Neuronal stem cell (in vitro differentiated cells): ENCODE data around the gene HHIPL1.
A peak's percentile ranks its signal among the peaks of the same experiment; 100 is the strongest.

Source experiments
- DNase-seq: peaks from one replicate; pipeline ENCODE4 v3.0.0-alpha.2; 2013; ENCODE audit warnings: low spot score
- H2AFZ ChIP-seq: one replicate; pipeline ENCODE4 v1.6.1; 2013; ENCODE audit warnings: mild to moderate bottlenecking, low read length, inconsistent platforms
- H2AK5ac ChIP-seq: 2 replicates; pipeline ENCODE4 v1.6.1; 2013; ENCODE audit warnings: low read depth, mild to moderate bottlenecking, inconsistent platforms, low read length, moderate library complexity, mixed read lengths
- H2BK120ac ChIP-seq: 2 replicates; pipeline ENCODE4 v1.6.1; 2013; ENCODE audit warnings: low read depth, mild to moderate bottlenecking, inconsistent platforms, low read length, moderate library complexity, mixed read lengths
- H2BK12ac ChIP-seq: one replicate; pipeline ENCODE4 v1.6.1; 2013; ENCODE audit warnings: low read length, inconsistent platforms
- H2BK15ac ChIP-seq: 2 replicates; pipeline ENCODE4 v1.6.1; 2013; ENCODE audit warnings: mild to moderate bottlenecking, low read length, inconsistent platforms, mixed read lengths
- H2BK5ac ChIP-seq: one replicate; pipeline ENCODE4 v1.6.1; 2013; ENCODE audit warnings: inconsistent platforms, mild to moderate bottlenecking, low read length, moderate library complexity
- H3K14ac ChIP-seq: one replicate; pipeline ENCODE4 v1.6.1; 2013; ENCODE audit warnings: low read length, inconsistent platforms
- H3K18ac ChIP-seq: 2 replicates; pipeline ENCODE4 v1.6.1; 2013; ENCODE audit warnings: low read length, inconsistent platforms
- H3K23ac ChIP-seq: 2 replicates; pipeline ENCODE4 v1.6.1; 2013; ENCODE audit warnings: low read depth, mild to moderate bottlenecking, mixed read lengths, low read length, inconsistent platforms; ENCODE audit not compliant: poor library complexity
- H3K27ac ChIP-seq: replicated peaks from 3 replicates; pipeline ENCODE4 v1.5.1; 2013; ENCODE audit warnings: low read length, inconsistent platforms
- H3K27me3 ChIP-seq, 3 experiments: 2 replicates each; pipeline ENCODE4 v1.6.1; 2013; ENCODE audit warnings: low read length in 3 of 3, mild to moderate bottlenecking in 2 of 3, inconsistent platforms in 1 of 3, low read depth in 1 of 3, mixed read lengths in 1 of 3, moderate library complexity in 1 of 3; ENCODE audit not compliant: control insufficient read depth in 3 of 3, insufficient read depth in 3 of 3
- H3K36me3 ChIP-seq, 2 donors: replicated peaks in 1 of 2; 2 replicates each; pipeline ENCODE4 v1.6.1; 2013; ENCODE audit warnings: low read length in 2 of 2; ENCODE audit not compliant: control insufficient read depth in 2 of 2, insufficient read depth in 2 of 2
- H3K4ac ChIP-seq: 2 replicates; pipeline ENCODE4 v1.6.1; 2013; ENCODE audit warnings: inconsistent platforms, mild to moderate bottlenecking, low read length, moderate library complexity
- H3K4me1 ChIP-seq, 2 donors: 1 replicate in 1 of 2; 2 replicates in 1 of 2; pipeline ENCODE4 v1.6.1; 2013; ENCODE audit warnings: low read length in 2 of 2, low read depth in 1 of 2; ENCODE audit not compliant: control insufficient read depth in 2 of 2, insufficient read depth in 1 of 2
- H3K4me2 ChIP-seq: one replicate; pipeline ENCODE4 v1.6.1; 2013; ENCODE audit warnings: mild to moderate bottlenecking, low read length, inconsistent platforms; ENCODE audit not compliant: insufficient read depth, poor library complexity, severe bottlenecking
- H3K4me3 ChIP-seq, 2 donors: 2 replicates each; pipeline ENCODE4 v1.5.1; 2013; ENCODE audit warnings: low read length in 2 of 2, mild to moderate bottlenecking in 2 of 2, inconsistent platforms in 1 of 2, moderate library complexity in 1 of 2
- H3K79me1 ChIP-seq: one replicate; pipeline ENCODE4 v1.6.1; 2013; ENCODE audit warnings: low read depth, mild to moderate bottlenecking, inconsistent platforms, low read length, moderate library complexity
- H3K9ac ChIP-seq: one replicate; pipeline ENCODE4 v1.6.1; 2013; ENCODE audit warnings: mild to moderate bottlenecking, low read depth, low read length, inconsistent platforms; ENCODE audit not compliant: poor library complexity
- H3K9me3 ChIP-seq, 2 donors: replicated peaks in 1 of 2; 2 replicates each; pipeline versions ENCODE3 to v1.6.1; 2013; ENCODE audit warnings: low read length in 2 of 2, mild to moderate bottlenecking in 2 of 2, inconsistent platforms in 1 of 2, low read depth in 1 of 2, mixed read lengths in 1 of 2, moderate library complexity in 1 of 2; ENCODE audit not compliant: control insufficient read depth in 2 of 2, insufficient read depth in 1 of 2
- H4K8ac ChIP-seq: one replicate; pipeline ENCODE4 v1.6.1; 2013; ENCODE audit warnings: low read depth, mild to moderate bottlenecking, inconsistent platforms, low read length, moderate library complexity
- H4K91ac ChIP-seq: one replicate; pipeline ENCODE4 v1.6.1; 2013; ENCODE audit warnings: low read length, low read depth, mild to moderate bottlenecking, inconsistent platforms; ENCODE audit not compliant: poor library complexity
- WGBS, 2 donors: extraction: QIAGEN DNeasy Blood & Tissue Kit; methylation state at CpG; one replicate each; pipeline ENCODE4 v1.1.7; 2013; ENCODE audit warnings: missing lambda C conversion rate in 2 of 2, mixed read lengths in 1 of 2; ENCODE audit not compliant: insufficient read length in 2 of 2, insufficient replicate concordance in 1 of 2; ENCODE audit errors: extremely low coverage in 2 of 2; 5-methylcytosine and 5-hydroxymethylcytosine counted together

HHIPL1 gene

GRCh38 chr14:99691111-99691885, 46.4 kb downstream of the HHIPL1 start:
- H3K36me3 ChIP-seq: peaks cover 0 to 4% of the 10 kb centered on the region in 2 donors
- no peak overlapping the region for H4K8ac ChIP-seq
- H2BK12ac ChIP-seq: no peak overlapping the region
- no peak overlapping the region for H2AK5ac ChIP-seq
- no peaks in the 10 kb centered on the region for H3K79me1 ChIP-seq
- DNase-seq: no peak
- no peak overlapping the region for H3K23ac ChIP-seq
- H3K4me2 ChIP-seq: no peak overlapping the region
- H3K9me3 ChIP-seq: peaks cover 0 to 5% of the 10 kb centered on the region in 2 donors
- H2AFZ ChIP-seq: no peak overlapping the region
- H4K91ac ChIP-seq: no peak overlapping the region
- no peak overlapping the region for H2BK120ac ChIP-seq
- H3K4me3 ChIP-seq: no peak overlapping the region
- WGBS, 2 donors: no CpG with 5 or more reads among the region's 13 CpGs
- no peak overlapping the region for H3K4ac ChIP-seq
- no peak overlapping the region for H3K27ac ChIP-seq
- H3K18ac ChIP-seq: no peak overlapping the region
- H3K27me3 ChIP-seq: no peaks in the 10 kb centered on the region
- H2BK15ac ChIP-seq: no peak overlapping the region
- peak overlapping the region; percentile 10 for H3K9ac ChIP-seq
- H2BK5ac ChIP-seq: no peak overlapping the region
- no peak overlapping the region for H3K14ac ChIP-seq
- H3K4me1 ChIP-seq: no peaks in the 10 kb centered on the region

- H3K23ac ChIP-seq: no peak overlapping the region
- no peak overlapping the region for H2AK5ac ChIP-seq
- H3K27ac ChIP-seq: no peak overlapping the region
- no peak overlapping the region for H4K8ac ChIP-seq
- H3K4me3 ChIP-seq: no peak overlapping the region
- H3K27me3 ChIP-seq: no peaks in the 10 kb centered on the region
- H3K4me1 ChIP-seq: peaks cover 2 to 9% of the 10 kb centered on the region in 2 donors
- H3K4me2 ChIP-seq: no peak overlapping the region
- H2BK5ac ChIP-seq: no peak overlapping the region
- H3K4ac ChIP-seq: no peak overlapping the region
- H2BK120ac ChIP-seq: no peak overlapping the region
- H3K36me3 ChIP-seq: peaks cover 0 to 4% of the 10 kb centered on the region in 2 donors
- no peak overlapping the region for H4K91ac ChIP-seq
- no peak overlapping the region for H3K9ac ChIP-seq
- H2AFZ ChIP-seq: no peak overlapping the region
- no peak overlapping the region for H3K14ac ChIP-seq
- DNase-seq: no peak
- no peak overlapping the region for H2BK12ac ChIP-seq
- no peak overlapping the region for H3K18ac ChIP-seq
- peaks cover 0 to 5% of the 10 kb centered on the region in 2 donors for H3K9me3 ChIP-seq
- no peaks in the 10 kb centered on the region for H3K79me1 ChIP-seq
- no peak overlapping the region for H2BK15ac ChIP-seq
- WGBS, 2 donors: no CpG with 5 or more reads among the region's 3 CpGs
Measured at GRCh38 chr14:99693918-99694317, 49.0 kb downstream of the HHIPL1 start.

GRCh38 chr14:99696929-99697328, 52.0 kb downstream of the HHIPL1 start:
- Histone ChIP-seq H2BK15ac (no peak overlapping the region), H2BK12ac (no peak overlapping the region), H2AK5ac (no peak overlapping the region), H3K4me1 (peaks cover 2 to 9% of the 10 kb centered on the region in 2 donors), H3K36me3 (peaks cover 0 to 2% of the 10 kb centered on the region in 2 donors), H2BK120ac (no peak overlapping the region), H3K14ac (no peak overlapping the region), H2AFZ (no peak overlapping the region), H2BK5ac (no peak overlapping the region), H3K4me2 (no peak overlapping the region), H3K27me3 (no peaks in the 10 kb centered on the region), H3K4ac (no peak overlapping the region), H4K91ac (no peak overlapping the region), H3K27ac (no peak overlapping the region), H4K8ac (no peak overlapping the region), H3K9me3 (peaks cover 0 to 8% of the 10 kb centered on the region in 2 donors), H3K9ac (no peak overlapping the region), H3K18ac (no peak overlapping the region), H3K79me1 (no peaks in the 10 kb centered on the region), H3K4me3 (no peak overlapping the region), H3K23ac (no peak overlapping the region)
- no peak for DNase-seq
- no CpG with 5 or more reads among the region's 4 CpGs for WGBS, 2 donors

- peak overlapping the region; percentile 60 for H2AK5ac ChIP-seq
- no peak overlapping the region for H3K14ac ChIP-seq
- H2BK15ac ChIP-seq: peak overlapping the region; percentile 87
- no peak overlapping the region for H3K27ac ChIP-seq
- no peak overlapping the region for H3K4me3 ChIP-seq
- no peak overlapping the region for H3K4ac ChIP-seq
- no peak overlapping the region for H2AFZ ChIP-seq
- H3K27me3 ChIP-seq: no peaks in the 10 kb centered on the region
- no peak for DNase-seq
- peaks cover 4 to 17% of the 10 kb centered on the region in 2 donors for H3K9me3 ChIP-seq
- H4K91ac ChIP-seq: no peak overlapping the region
- H3K79me1 ChIP-seq: no peaks in the 10 kb centered on the region
- no peak overlapping the region for H3K4me2 ChIP-seq
- no peak overlapping the region for H2BK120ac ChIP-seq
- WGBS, 2 donors: no CpG with 5 or more reads among the region's 6 CpGs
- no peak overlapping the region for H2BK12ac ChIP-seq
- H3K9ac ChIP-seq: no peak overlapping the region
- no peak overlapping the region for H2BK5ac ChIP-seq
- H3K18ac ChIP-seq: no peak overlapping the region
- no peak overlapping the region for H3K23ac ChIP-seq
- peaks cover 2 to 9% of the 10 kb centered on the region in 2 donors for H3K4me1 ChIP-seq
- no peaks in the 10 kb centered on the region for H3K36me3 ChIP-seq
- no peak overlapping the region for H4K8ac ChIP-seq
Measured at GRCh38 chr14:99698236-99698635, 53.3 kb downstream of the HHIPL1 start.
